Measurements from ENCODE around the gene POU4F1.

Gene POU4F1

DNA sequence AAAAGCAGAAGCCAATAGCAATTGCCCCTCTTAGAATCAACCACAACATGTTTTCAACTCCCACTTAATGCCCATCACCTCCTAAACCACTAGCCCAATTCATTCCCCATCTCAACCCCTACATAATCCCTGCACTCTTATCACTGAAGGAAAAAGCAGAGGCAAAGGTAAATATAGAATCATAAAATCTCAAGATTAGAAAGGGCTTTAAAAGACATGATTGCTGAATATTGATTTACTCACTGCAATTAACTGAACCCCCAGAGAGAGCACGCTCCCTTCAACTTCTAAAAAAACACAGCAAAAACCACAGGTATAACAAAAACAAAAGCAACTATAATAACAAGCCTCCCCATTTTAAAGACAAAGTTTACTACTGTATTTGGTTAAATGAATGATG, 15.1 kb upstream of the POU4F1 start:
- no peaks in the 10 kb centered on the region for H3K27me3 ChIP-seq (ENCODE audit: insufficient read depth, low read depth)
- H3K4me1 ChIP-seq (ENCODE audit: low read depth, poor library complexity, severe bottlenecking) = no peaks in the 10 kb centered on the region
- no peaks in the 10 kb centered on the region for H3K36me3 ChIP-seq (ENCODE audit: insufficient read depth)
- H3K9ac ChIP-seq = no peak overlapping the region
- no peak overlapping the region for H3K27ac ChIP-seq
- no peak overlapping the region for H2AFZ ChIP-seq (ENCODE audit: low read depth)
- H3K79me2 ChIP-seq (ENCODE audit: insufficient read depth, low read depth) = no peaks in the 10 kb centered on the region
- H3K4me2 ChIP-seq = no peak overlapping the region
- no peaks in the 10 kb centered on the region for H4K20me1 ChIP-seq (ENCODE audit: insufficient read depth)
- H3K4me3 ChIP-seq (IDR thresholded peaks at IDR 0.05; ENCODE audit: insufficient read depth, low read depth, low read length) = no peak overlapping the region
- TF ChIP-seq, protein P1, sequence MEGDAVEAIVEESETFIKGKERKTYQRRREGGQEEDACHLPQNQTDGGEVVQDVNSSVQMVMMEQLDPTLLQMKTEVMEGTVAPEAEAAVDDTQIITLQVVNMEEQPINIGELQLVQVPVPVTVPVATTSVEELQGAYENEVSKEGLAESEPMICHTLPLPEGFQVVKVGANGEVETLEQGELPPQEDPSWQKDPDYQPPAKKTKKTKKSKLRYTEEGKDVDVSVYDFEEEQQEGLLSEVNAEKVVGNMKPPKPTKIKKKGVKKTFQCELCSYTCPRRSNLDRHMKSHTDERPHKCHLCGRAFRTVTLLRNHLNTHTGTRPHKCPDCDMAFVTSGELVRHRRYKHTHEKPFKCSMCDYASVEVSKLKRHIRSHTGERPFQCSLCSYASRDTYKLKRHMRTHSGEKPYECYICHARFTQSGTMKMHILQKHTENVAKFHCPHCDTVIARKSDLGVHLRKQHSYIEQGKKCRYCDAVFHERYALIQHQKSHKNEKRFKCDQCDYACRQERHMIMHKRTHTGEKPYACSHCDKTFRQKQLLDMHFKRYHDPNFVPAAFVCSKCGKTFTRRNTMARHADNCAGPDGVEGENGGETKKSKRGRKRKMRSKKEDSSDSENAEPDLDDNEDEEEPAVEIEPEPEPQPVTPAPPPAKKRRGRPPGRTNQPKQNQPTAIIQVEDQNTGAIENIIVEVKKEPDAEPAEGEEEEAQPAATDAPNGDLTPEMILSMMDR (conservative IDR thresholded peaks at IDR 0.05; ENCODE audit: low read depth, low read length) = no peak

DNA sequence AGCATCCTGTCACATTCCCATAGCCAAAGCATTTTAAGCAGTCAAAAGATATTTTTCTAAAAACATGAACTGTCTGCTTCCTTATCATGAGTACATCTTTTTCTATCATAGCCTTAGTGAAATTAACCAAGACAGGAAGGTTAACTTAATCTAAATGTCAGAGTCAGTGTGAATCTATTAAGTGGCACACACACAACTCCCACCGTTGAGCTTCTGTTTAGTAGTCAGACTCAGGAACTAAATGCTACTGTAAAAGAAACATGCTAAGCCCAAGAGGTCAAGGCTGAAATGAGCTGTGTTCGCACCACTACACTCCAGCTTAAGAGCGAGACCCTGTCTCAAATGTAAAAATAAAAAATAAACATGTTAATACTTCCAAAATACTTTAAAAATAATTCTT, 7.7 kb upstream of the POU4F1 start:
- Histone ChIP-seq H3K9ac (no peak overlapping the region), H3K4me3 (IDR thresholded peaks at IDR 0.05; ENCODE audit: insufficient read depth, low read depth, low read length) (no peak overlapping the region), H3K36me3 (ENCODE audit: insufficient read depth) (no peaks in the 10 kb centered on the region), H3K4me1 (ENCODE audit: low read depth, poor library complexity, severe bottlenecking) (no peaks in the 10 kb centered on the region), H3K79me2 (ENCODE audit: insufficient read depth, low read depth) (no peaks in the 10 kb centered on the region), H2AFZ (ENCODE audit: low read depth) (no peak overlapping the region), H3K27me3 (ENCODE audit: insufficient read depth, low read depth) (no peaks in the 10 kb centered on the region), H3K4me2 (no peak overlapping the region), H4K20me1 (ENCODE audit: insufficient read depth) (no peaks in the 10 kb centered on the region), H3K27ac (no peak overlapping the region)
- TF ChIP-seq, protein P1 (conservative IDR thresholded peaks at IDR 0.05; ENCODE audit: low read depth, low read length) = no peak

DNA sequence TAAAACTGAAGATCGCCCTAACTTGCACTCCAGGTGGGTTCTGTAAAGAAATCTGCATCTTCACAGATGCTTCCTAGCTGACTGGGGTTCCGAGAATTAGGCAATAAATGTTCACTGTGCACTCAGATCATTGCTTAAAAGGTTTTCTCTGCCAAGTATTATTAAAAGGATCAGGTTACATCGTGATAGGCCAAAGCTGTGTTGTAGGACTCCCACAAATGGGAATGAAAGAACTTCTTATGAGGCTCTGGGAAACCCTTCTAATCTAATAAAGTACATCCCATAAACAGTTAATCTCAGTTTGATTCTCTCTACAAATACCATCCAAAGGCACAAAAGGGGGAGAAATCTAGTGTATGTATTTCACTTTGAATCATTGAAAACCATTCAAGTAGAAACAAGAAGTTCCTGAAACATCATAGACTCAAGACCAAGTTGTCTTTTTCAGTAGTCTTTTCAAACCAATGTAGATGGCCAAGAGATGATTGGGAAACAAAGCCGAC, 7.1 kb upstream of the POU4F1 start:
- Histone ChIP-seq H2AFZ (ENCODE audit: low read depth) (no peak overlapping the region), H3K27me3 (ENCODE audit: insufficient read depth, low read depth) (no peaks in the 10 kb centered on the region), H3K36me3 (ENCODE audit: insufficient read depth) (no peaks in the 10 kb centered on the region), H3K4me2 (no peak overlapping the region), H3K9ac (no peak overlapping the region), H3K27ac (no peak overlapping the region), H3K79me2 (ENCODE audit: insufficient read depth, low read depth) (no peaks in the 10 kb centered on the region), H3K4me1 (ENCODE audit: low read depth, poor library complexity, severe bottlenecking) (no peaks in the 10 kb centered on the region), H4K20me1 (ENCODE audit: insufficient read depth) (no peaks in the 10 kb centered on the region), H3K4me3 (IDR thresholded peaks at IDR 0.05; ENCODE audit: insufficient read depth, low read depth, low read length) (no peak overlapping the region)
- TF ChIP-seq, protein P1 (conservative IDR thresholded peaks at IDR 0.05; ENCODE audit: low read depth, low read length) = no peak

DNA sequence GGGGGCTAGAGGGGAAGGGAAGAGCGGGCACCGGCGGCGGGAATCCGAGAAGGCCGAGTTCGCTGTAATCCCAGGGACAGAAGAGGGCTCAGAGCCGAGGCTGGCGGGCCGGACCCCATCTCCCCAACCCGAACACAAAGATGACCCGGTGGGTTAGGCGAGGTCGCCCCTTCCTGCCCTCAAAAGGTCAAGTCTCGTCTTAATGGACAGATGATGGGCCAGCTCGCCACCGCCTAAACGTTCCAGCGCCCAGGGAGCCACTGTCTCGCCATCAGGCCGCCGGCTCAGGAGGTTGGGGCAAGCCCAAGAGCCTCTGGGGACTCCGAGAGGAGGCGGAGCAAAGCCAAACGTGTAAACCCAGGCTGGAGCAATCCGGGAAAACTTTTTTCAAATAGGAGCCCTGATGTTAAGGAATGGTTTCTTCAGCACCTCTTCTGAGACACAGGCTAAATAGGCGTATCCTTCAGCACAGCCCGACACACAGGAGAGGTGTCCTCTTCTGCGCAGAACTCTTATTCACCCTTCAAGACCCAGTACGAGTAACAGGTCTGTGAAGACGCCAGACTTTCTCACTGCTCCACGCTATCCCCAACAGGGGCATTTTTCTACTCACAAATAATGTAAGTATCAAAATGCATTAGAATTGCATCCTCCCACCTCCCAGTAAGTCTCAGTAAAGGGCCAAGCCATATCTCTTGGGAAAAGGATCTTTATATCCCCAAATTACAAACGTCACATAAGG, 6.3 kb upstream of the POU4F1 start:
- Histone ChIP-seq H3K79me2 (ENCODE audit: insufficient read depth, low read depth) (no peaks in the 10 kb centered on the region), H3K4me3 (IDR thresholded peaks at IDR 0.05; ENCODE audit: insufficient read depth, low read depth, low read length) (no peak overlapping the region), H3K36me3 (ENCODE audit: insufficient read depth) (no peaks in the 10 kb centered on the region), H3K27me3 (ENCODE audit: insufficient read depth, low read depth) (no peaks in the 10 kb centered on the region), H3K4me1 (ENCODE audit: low read depth, poor library complexity, severe bottlenecking) (no peaks in the 10 kb centered on the region), H3K27ac (no peak overlapping the region), H4K20me1 (ENCODE audit: insufficient read depth) (no peaks in the 10 kb centered on the region), H2AFZ (ENCODE audit: low read depth) (no peak overlapping the region), H3K9ac (no peak overlapping the region), H3K4me2 (no peak overlapping the region)
- TF ChIP-seq, protein P1 (conservative IDR thresholded peaks at IDR 0.05; ENCODE audit: low read depth, low read length) = no peak

Data from KMS-11 (cell line).